Esophagus squamous epithelium (tissue), 5 donors: ENCODE data around the gene PRKCA. TPM values are rescaled to one million over a fixed set of nuclear protein-coding genes. Genes with fewer than 3 reads are reported as not detected.

Experiments used
- DNase-seq: peaks from one replicate; lab custom pipeline; 2025; lab: John Stamatoyannopoulos, UW
- H3K27ac ChIP-seq, 4 donors: fragments of 200-600 bp; sonication (generic); one replicate each; pipeline ENCODE4 v1.5.1; 2016 to 2019; ENCODE audit warnings: mild to moderate bottlenecking in 1 of 4
- H3K27me3 ChIP-seq, 4 donors: fragments of 200-600 bp; sonication (generic); 1 replicate in 3 of 4; 2 replicates in 1 of 4; pipeline versions ENCODE4 v1.5.1 to v1.6.0; 2017 to 2021; ENCODE audit warnings: antibody characterized with exemption in 1 of 4
- H3K36me3 ChIP-seq, 3 donors: fragments of 200-600 bp; sonication (generic); one replicate each; pipeline ENCODE4 v1.5.1; 2016 to 2019
- H3K4me1 ChIP-seq, 3 donors: fragments of 200-600 bp; sonication (generic); one replicate each; pipeline ENCODE4 v1.5.1; 2017 to 2019
- H3K4me3 ChIP-seq, 4 donors: fragments of 200-600 bp; sonication (generic); 1 replicate in 3 of 4; 2 replicates in 1 of 4; pipeline ENCODE4 v1.5.1; 2016 to 2019; ENCODE audit warnings: mild to moderate bottlenecking in 2 of 4, moderate library complexity in 1 of 4
- H3K9me3 ChIP-seq, 3 donors: fragments of 200-600 bp; sonication (generic); one replicate each; pipeline ENCODE4 v1.5.1; 2016 to 2019
- CTCF ChIP-seq, 6 experiments: fragments of 450-650 bp in 4 of 6; fragments of 200-600 bp in 2 of 6; sonication (generic) in 2 of 6; IDR thresholded peaks; one replicate each; pipeline ENCODE4 v1.5.1; 2016 to 2019; ENCODE audit warnings: antibody characterized with exemption in 6 of 6, mild to moderate bottlenecking in 4 of 6, moderate library complexity in 4 of 6
- POLR2A ChIP-seq, 4 donors: fragments of 450-650 bp; IDR thresholded peaks; one replicate each; pipeline ENCODE4 v1.6.1; 2017; ENCODE audit warnings: antibody characterized with exemption in 4 of 4, mild to moderate bottlenecking in 4 of 4, moderate library complexity in 3 of 4
- WGBS, 2 donors: methylation state at CpG; one replicate each; pipeline ENCODE4 v1.1.5; 2018; 5-methylcytosine and 5-hydroxymethylcytosine counted together
- intact Hi-C: fragments of 100-400 bp; cut with DNase I; formaldehyde crosslinking; loops from one replicate; pipeline ENCODE4 v1.15.0; 2022
- total RNA-seq, 4 donors: library from RNA; depleted of rRNA; stranded (reverse); fragments of >200 nt; gene quantifications; one replicate each; pipeline ENCODE4 v1.1.0, GENCODE V29; 2016
- donor health status: DM: yes; HTN: yes; CAD: no.

The PRKCA gene
- total RNA-seq, 4 donors from 2014 or later: 2.4 to 9.2 (median 4.2) TPM

GRCh38 chr17:66304304-66305174 lies 2.1 kb downstream of the PRKCA start:
- peaks cover 5 to 49% (median 15%) of the 10 kb centered on the region in 3 donors for H3K4me1 ChIP-seq
- no peak for TF ChIP-seq POLR2A (IDR thresholded peaks at IDR 0.05)
- no peak for TF ChIP-seq CTCF (IDR thresholded peaks at IDR 0.05)
- peaks cover 0 to 7% (median 0%) of the 10 kb centered on the region in 4 donors for H3K27me3 ChIP-seq
- peak overlapping the region in 3 of 4 donors; percentile 13 to 89 (median 73) for H3K4me3 ChIP-seq
- intact Hi-C loops: no loop called here
- peak overlapping the region in 2 of 4 donors; percentile 47 to 48 for H3K27ac ChIP-seq
- no peaks in the 10 kb centered on the region for H3K36me3 ChIP-seq
- WGBS, 2 donors: 67 to 68% methylated on average over 13 to 14 of the region's 14 CpGs
- H3K9me3 ChIP-seq: no peaks in the 10 kb centered on the region
- no peak for DNase-seq

GRCh38 chr17:66306446-66306845 lies 4.0 kb downstream of the PRKCA start:
- no peak for TF ChIP-seq CTCF (IDR thresholded peaks at IDR 0.05)
- no peak for TF ChIP-seq POLR2A (IDR thresholded peaks at IDR 0.05)
- Histone ChIP-seq H3K9me3 (no peaks in the 10 kb centered on the region), H3K4me1 (peaks cover 5 to 41% (median 12%) of the 10 kb centered on the region in 3 donors), H3K4me3 (no peak overlapping the region), H3K27ac (peak overlapping the region in 1 of 4 donors; percentile 30), H3K36me3 (no peaks in the 10 kb centered on the region), H3K27me3 (peaks cover 0 to 4% (median 0%) of the 10 kb centered on the region in 4 donors)
- DNase-seq: no peak
- 61% methylated on average over 5 of the region's 5 CpGs for WGBS, 2 donors
- intact Hi-C loops: no loop called here

GRCh38 chr17:66307257-66307656 lies 4.8 kb downstream of the PRKCA start:
- H3K27ac ChIP-seq: no peak overlapping the region
- no peak overlapping the region for H3K4me3 ChIP-seq
- 78 to 81% methylated on average over 2 of the region's 2 CpGs for WGBS, 2 donors
- DNase-seq: no peak
- H3K9me3 ChIP-seq: no peaks in the 10 kb centered on the region
- intact Hi-C loops: no loop called here
- H3K4me1 ChIP-seq: peaks cover 0 to 36% (median 12%) of the 10 kb centered on the region in 3 donors
- no peaks in the 10 kb centered on the region for H3K27me3 ChIP-seq
- no peaks in the 10 kb centered on the region for H3K36me3 ChIP-seq
- TF ChIP-seq POLR2A (IDR thresholded peaks at IDR 0.05) (no peak), CTCF (IDR thresholded peaks at IDR 0.05) (no peak)

GRCh38 chr17:66308856-66309255 lies 6.4 kb downstream of the PRKCA start:
- H3K27me3 ChIP-seq: no peaks in the 10 kb centered on the region
- 63 to 84% methylated on average over 2 of the region's 2 CpGs for WGBS, 2 donors
- intact Hi-C loops: no loop called here
- H3K27ac ChIP-seq: no peak overlapping the region
- no peak for DNase-seq
- H3K36me3 ChIP-seq: no peaks in the 10 kb centered on the region
- TF ChIP-seq POLR2A (IDR thresholded peaks at IDR 0.05) (no peak), CTCF (IDR thresholded peaks at IDR 0.05) (no peak)
- no peak overlapping the region for H3K4me3 ChIP-seq
- H3K9me3 ChIP-seq: no peaks in the 10 kb centered on the region
- H3K4me1 ChIP-seq: peaks cover 0 to 28% (median 10%) of the 10 kb centered on the region in 3 donors

GRCh38 chr17:66309793-66310192 lies 7.4 kb downstream of the PRKCA start:
- no peaks in the 10 kb centered on the region for H3K36me3 ChIP-seq
- no peak overlapping the region for H3K27ac ChIP-seq
- no peaks in the 10 kb centered on the region for H3K27me3 ChIP-seq
- no peaks in the 10 kb centered on the region for H3K9me3 ChIP-seq
- TF ChIP-seq POLR2A (IDR thresholded peaks at IDR 0.05): no peak
- TF ChIP-seq CTCF (IDR thresholded peaks at IDR 0.05): no peak
- DNase-seq: no peak
- peaks cover 0 to 18% (median under 1%) of the 10 kb centered on the region in 3 donors for H3K4me1 ChIP-seq
- WGBS, 2 donors: 63 to 67% methylated on average over 4 of the region's 4 CpGs
- H3K4me3 ChIP-seq: no peak overlapping the region
- intact Hi-C loops: no loop called here
